Colonic mucosa (tissue), 4 donors: ENCODE data around the gene CNPPD1. TPM values are rescaled to one million over a fixed set of nuclear protein-coding genes. Genes with fewer than 3 reads are reported as not detected.

Experiments
- DNase-seq: peaks from one replicate; pipeline ENCODE4 v3.0.0-alpha.2; 2020
- H3K27ac ChIP-seq: fragments of 200-600 bp; one replicate; pipeline ENCODE4 v1.8.0; 2021
- H3K27me3 ChIP-seq: fragments of 200-600 bp; one replicate; pipeline ENCODE4 v1.8.0; 2021
- H3K36me3 ChIP-seq: fragments of 200-600 bp; one replicate; pipeline ENCODE4 v1.8.0; 2021
- H3K4me1 ChIP-seq: fragments of 200-600 bp; one replicate; pipeline ENCODE4 v1.8.0; 2021; ENCODE audit warnings: mild to moderate bottlenecking
- H3K4me3 ChIP-seq: fragments of 200-600 bp; one replicate; pipeline ENCODE4 v1.8.0; 2021
- H3K9ac ChIP-seq, 2 donors: one replicate each; pipeline ENCODE4 v1.7.0; 2013; ENCODE audit warnings: control low read depth in 2 of 2, low read depth in 2 of 2, low read length in 2 of 2
- H3K9me3 ChIP-seq: fragments of 200-600 bp; one replicate; pipeline ENCODE4 v1.8.0; 2021
- CTCF ChIP-seq: fragments of 200-600 bp; IDR thresholded peaks from one replicate; pipeline ENCODE4 v1.8.0; 2022; ENCODE audit warnings: antibody characterized with exemption, mild to moderate bottlenecking
- intact Hi-C: fragments of 100-400 bp; cut with DNase I; formaldehyde crosslinking; loops from one replicate; pipeline ENCODE4 v1.14.1; 2022
- total RNA-seq, 2 donors: library from RNA; stranded (reverse); fragmentation: NEBNext Ultra II Directional in 1 of 2; extraction: Animal tissue kit (Norgen Biotek cat#: 25700) in 1 of 2; gene quantifications; one replicate each; pipeline ENCODE4 v1.2.1, GENCODE V29; 2021
- donor health status: healthy.
- donor health status: DM: no; HTN: no; CAD: no.
- donor health status: DM: no; HTN: no; CAD: no.

The CNPPD1 gene
- total RNA-seq, 2 donors from 2014 or later: 80.7 to 98.2 TPM

GRCh38 chr2:219199470-219200211 is 22.9 kb upstream of the CNPPD1 start:
- Histone ChIP-seq H3K27me3 (no peaks in the 10 kb centered on the region), H3K36me3 (no peaks in the 10 kb centered on the region), H3K27ac (no peak overlapping the region), H3K9ac (no peak overlapping the region), H3K4me1 (no peaks in the 10 kb centered on the region), H3K4me3 (no peak overlapping the region), H3K9me3 (no peaks in the 10 kb centered on the region)
- intact Hi-C loops: no loop called here
- no peak for TF ChIP-seq CTCF
- no peak for DNase-seq

- Histone ChIP-seq H3K27me3 (no peaks in the 10 kb centered on the region), H3K4me1 (no peaks in the 10 kb centered on the region), H3K27ac (no peak overlapping the region), H3K4me3 (no peak overlapping the region), H3K9me3 (no peaks in the 10 kb centered on the region), H3K9ac (no peak overlapping the region), H3K36me3 (no peaks in the 10 kb centered on the region)
- TF ChIP-seq CTCF: no peak
- intact Hi-C loops: no loop called here
- DNase-seq: no peak
Measured at GRCh38 chr2:219198974-219199373, 22.2 kb upstream of the CNPPD1 start.

DNA sequence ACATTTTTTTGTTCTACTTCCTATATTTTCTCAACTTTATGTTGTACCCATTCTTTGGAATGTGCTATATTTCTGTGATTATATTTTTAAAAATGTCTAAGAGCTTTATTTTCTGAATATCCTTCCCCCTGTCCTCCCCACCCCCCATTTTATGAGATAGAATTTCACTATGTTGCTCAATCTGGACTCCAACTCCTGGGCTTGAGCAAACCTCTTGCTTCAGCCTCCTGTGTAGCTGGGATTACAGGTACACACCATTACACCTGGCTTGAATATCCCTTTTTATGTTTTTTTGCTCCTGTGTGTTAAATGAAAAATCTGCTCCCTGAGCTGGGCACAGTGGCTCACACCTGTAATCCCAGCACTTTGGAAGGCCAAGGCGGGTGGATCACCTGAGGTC is 20.7 kb upstream of the CNPPD1 start:
- no peak overlapping the region for H3K9ac ChIP-seq

GRCh38 chr2:219186754-219187456 is 10.2 kb upstream of the CNPPD1 start:
- Histone ChIP-seq H3K4me3 (no peak overlapping the region), H3K4me1 (no peaks in the 10 kb centered on the region), H3K9ac (no peak overlapping the region), H3K27me3 (no peaks in the 10 kb centered on the region), H3K36me3 (peaks cover 7% of the 10 kb centered on the region), H3K9me3 (no peaks in the 10 kb centered on the region), H3K27ac (no peak overlapping the region)
- no peak for TF ChIP-seq CTCF
- intact Hi-C loops: no loop called here
- peak; percentile 7 for DNase-seq

More for the DNA sequence above, 20.7 kb upstream of the CNPPD1 start:
- TF ChIP-seq CTCF: no peak
- peak; percentile 5 for DNase-seq
- Histone ChIP-seq H3K27me3 (no peaks in the 10 kb centered on the region), H3K27ac (no peak overlapping the region), H3K4me3 (no peak overlapping the region), H3K4me1 (no peaks in the 10 kb centered on the region), H3K9me3 (no peaks in the 10 kb centered on the region), H3K36me3 (no peaks in the 10 kb centered on the region)
- intact Hi-C loops: no loop called here

DNA sequence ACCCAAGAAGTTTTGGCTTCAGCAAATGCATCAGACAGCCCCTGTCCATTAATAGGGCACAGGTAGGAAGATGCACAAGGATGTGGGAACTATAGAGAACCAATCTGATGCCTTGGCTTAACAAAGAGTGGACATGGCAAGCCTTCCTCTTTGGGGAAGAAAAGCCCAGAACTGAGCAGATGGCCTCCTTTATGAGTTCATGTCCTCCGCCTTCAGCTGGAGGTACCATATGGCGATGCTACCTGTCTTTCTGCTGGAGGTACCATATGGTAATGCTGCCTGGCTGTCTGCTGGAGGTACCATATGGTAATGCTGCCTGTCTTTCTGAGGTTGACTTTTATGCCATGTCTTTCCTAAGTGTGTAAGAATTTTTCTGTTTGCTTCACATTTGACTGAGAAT is 7.4 kb upstream of the CNPPD1 start:
- no peaks in the 10 kb centered on the region for H3K9me3 ChIP-seq
- H3K27ac ChIP-seq: no peak overlapping the region
- no peaks in the 10 kb centered on the region for H3K4me1 ChIP-seq
- intact Hi-C loops: no loop called here
- no peak overlapping the region for H3K4me3 ChIP-seq
- no peak for TF ChIP-seq CTCF
- H3K27me3 ChIP-seq: no peaks in the 10 kb centered on the region
- H3K9ac ChIP-seq: no peak overlapping the region
- peaks cover 15% of the 10 kb centered on the region for H3K36me3 ChIP-seq
- peak; percentile 17 for DNase-seq
